HL-60 (cell line): ENCODE measurements around the gene IKZF5.

Experiments used
- REST ChIP-seq: IDR thresholded peaks from 2 replicates; pipeline ENCODE4 v1.6.1; 2012; ENCODE audit warnings: low read depth; ENCODE audit not compliant: insufficient replicate concordance
- TF ChIP-seq, protein P1 (sequence below): IDR thresholded peaks from one replicate; pipeline ENCODE4 v1.5.1; 2011; ENCODE audit warnings: low read length, control low read depth, inconsistent platforms; ENCODE audit not compliant: insufficient read depth

GRCh38 chr10:123039632-123039930, 31.0 kb upstream of the IKZF5 start:
- TF ChIP-seq, protein P1, sequence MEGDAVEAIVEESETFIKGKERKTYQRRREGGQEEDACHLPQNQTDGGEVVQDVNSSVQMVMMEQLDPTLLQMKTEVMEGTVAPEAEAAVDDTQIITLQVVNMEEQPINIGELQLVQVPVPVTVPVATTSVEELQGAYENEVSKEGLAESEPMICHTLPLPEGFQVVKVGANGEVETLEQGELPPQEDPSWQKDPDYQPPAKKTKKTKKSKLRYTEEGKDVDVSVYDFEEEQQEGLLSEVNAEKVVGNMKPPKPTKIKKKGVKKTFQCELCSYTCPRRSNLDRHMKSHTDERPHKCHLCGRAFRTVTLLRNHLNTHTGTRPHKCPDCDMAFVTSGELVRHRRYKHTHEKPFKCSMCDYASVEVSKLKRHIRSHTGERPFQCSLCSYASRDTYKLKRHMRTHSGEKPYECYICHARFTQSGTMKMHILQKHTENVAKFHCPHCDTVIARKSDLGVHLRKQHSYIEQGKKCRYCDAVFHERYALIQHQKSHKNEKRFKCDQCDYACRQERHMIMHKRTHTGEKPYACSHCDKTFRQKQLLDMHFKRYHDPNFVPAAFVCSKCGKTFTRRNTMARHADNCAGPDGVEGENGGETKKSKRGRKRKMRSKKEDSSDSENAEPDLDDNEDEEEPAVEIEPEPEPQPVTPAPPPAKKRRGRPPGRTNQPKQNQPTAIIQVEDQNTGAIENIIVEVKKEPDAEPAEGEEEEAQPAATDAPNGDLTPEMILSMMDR = no peak
- TF ChIP-seq REST = no peak
